Ascending aorta (tissue), 2 donors: ENCODE measurements around the gene BLOC1S5. TPM values are rescaled to one million over a fixed set of nuclear protein-coding genes. Genes with fewer than 3 reads are reported as not detected.
"Not testable (repeated sequence)": the region's sequence is repeated elsewhere in the genome, so short reads cannot be mapped to it uniquely, and the experiment has no call there.

Experiments used
- DNase-seq, 2 donors: peaks; one replicate each; pipeline ENCODE4 v3.0.0-alpha.2; 2019; ENCODE audit warnings: low spot score in 2 of 2
- H3K27ac ChIP-seq, 2 donors: fragments of 200-600 bp; sonication (generic); one replicate each; pipeline ENCODE4 v1.5.1; 2016 to 2017; ENCODE audit warnings: mild to moderate bottlenecking in 1 of 2
- H3K27me3 ChIP-seq: fragments of 200-600 bp; sonication (generic); one replicate; pipeline ENCODE4 v1.5.1; 2017
- H3K36me3 ChIP-seq, 2 donors: fragments of 200-600 bp; sonication (generic); one replicate each; pipeline ENCODE4 v1.5.1; 2016
- H3K4me1 ChIP-seq, 2 donors: fragments of 200-600 bp; sonication (generic); one replicate each; pipeline ENCODE4 v1.5.1; 2016 to 2017; ENCODE audit warnings: mild to moderate bottlenecking in 1 of 2
- H3K4me3 ChIP-seq, 2 donors: fragments of 200-600 bp; sonication (generic); one replicate each; pipeline ENCODE4 v1.5.1; 2016 to 2017; ENCODE audit warnings: mild to moderate bottlenecking in 1 of 2
- H3K9me3 ChIP-seq, 2 donors: fragments of 200-600 bp; sonication (generic); one replicate each; pipeline ENCODE4 v1.5.1; 2016
- CTCF ChIP-seq, 3 experiments: fragments of 200-600 bp in 2 of 3; fragments of 450-650 bp in 1 of 3; sonication (generic) in 2 of 3; IDR thresholded peaks; one replicate each; pipeline ENCODE4 v1.5.1; 2016 to 2019; ENCODE audit warnings: antibody characterized with exemption in 3 of 3, mild to moderate bottlenecking in 1 of 3, moderate library complexity in 1 of 3
- intact Hi-C: fragments of 100-400 bp; cut with DNase I; formaldehyde crosslinking; loops from one replicate; pipeline ENCODE4 v1.15.1; 2023
- total RNA-seq: library from RNA; depleted of rRNA; stranded (reverse); fragments of >200 nt; gene quantifications from one replicate; pipeline ENCODE4 v1.1.0, GENCODE V29; 2016

Gene BLOC1S5
- total RNA-seq, 1 donor from 2014 or later, result 13.3 TPM

GRCh38 chr6:8047541-8048292, 16.5 kb downstream of the BLOC1S5 start:
- H3K27ac ChIP-seq, result no peak overlapping the region
- no peaks in the 10 kb centered on the region for H3K4me1 ChIP-seq
- H3K27me3 ChIP-seq, result no peaks in the 10 kb centered on the region
- peaks cover 5 to 7% of the 10 kb centered on the region in 2 donors for H3K36me3 ChIP-seq
- intact Hi-C loops, result no loop called here
- DNase-seq, result no peak
- TF ChIP-seq CTCF (IDR thresholded peaks at IDR 0.05), result no peak
- no peak overlapping the region for H3K4me3 ChIP-seq
- H3K9me3 ChIP-seq, result no peaks in the 10 kb centered on the region

GRCh38 chr6:8045769-8046168, 18.4 kb downstream of the BLOC1S5 start:
- H3K4me1 ChIP-seq, DNase-seq, intact Hi-C loops, H3K4me3 ChIP-seq, H3K9me3 ChIP-seq, H3K27me3 ChIP-seq, H3K27ac ChIP-seq, H3K36me3 ChIP-seq: not testable (repeated sequence)

GRCh38 chr6:8043221-8043620, 21.0 kb downstream of the BLOC1S5 start:
- no peak for TF ChIP-seq CTCF (IDR thresholded peaks at IDR 0.05)
- Histone ChIP-seq H3K4me1 (no peaks in the 10 kb centered on the region), H3K27ac (no peak overlapping the region), H3K4me3 (no peak overlapping the region), H3K9me3 (no peaks in the 10 kb centered on the region), H3K27me3 (no peaks in the 10 kb centered on the region), H3K36me3 (peaks cover 0 to 17% of the 10 kb centered on the region in 2 donors)
- intact Hi-C loops, result no loop called here
- no peak for DNase-seq

GRCh38 chr6:8041913-8042583, 22.1 kb downstream of the BLOC1S5 start:
- H3K36me3 ChIP-seq, result peaks cover 0 to 17% of the 10 kb centered on the region in 2 donors
- no peak for DNase-seq

GRCh38 chr6:8034107-8034506, 30.1 kb downstream of the BLOC1S5 start:
- H3K4me1 ChIP-seq, intact Hi-C loops, H3K36me3 ChIP-seq, DNase-seq, H3K27me3 ChIP-seq, H3K27ac ChIP-seq, H3K4me3 ChIP-seq, H3K9me3 ChIP-seq: not testable (repeated sequence)

More at GRCh38 chr6:8041913-8042583, 22.1 kb downstream of the BLOC1S5 start:
- no peak for TF ChIP-seq CTCF (IDR thresholded peaks at IDR 0.05)
- no peak overlapping the region for H3K4me3 ChIP-seq
- H3K4me1 ChIP-seq, result no peaks in the 10 kb centered on the region
- H3K9me3 ChIP-seq, result no peaks in the 10 kb centered on the region
- H3K27me3 ChIP-seq, result no peaks in the 10 kb centered on the region
- intact Hi-C loops, result no loop called here
- peak overlapping the region in 1 of 2 donors; percentile 4 for H3K27ac ChIP-seq

- Histone ChIP-seq H3K9me3 (peaks cover 0 to 4% of the 10 kb centered on the region in 2 donors), H3K36me3 (no peaks in the 10 kb centered on the region), H3K27ac (no peak overlapping the region), H3K27me3 (no peaks in the 10 kb centered on the region), H3K4me3 (no peak overlapping the region), H3K4me1 (no peaks in the 10 kb centered on the region)
- intact Hi-C loops, result no loop called here
- no peak for DNase-seq
- TF ChIP-seq CTCF (IDR thresholded peaks at IDR 0.05), result no peak
Observed at GRCh38 chr6:8030920-8031319, 33.3 kb downstream of the BLOC1S5 start.
